ENCODE results near the gene FOXB2.

FOXB2 gene

DNA sequence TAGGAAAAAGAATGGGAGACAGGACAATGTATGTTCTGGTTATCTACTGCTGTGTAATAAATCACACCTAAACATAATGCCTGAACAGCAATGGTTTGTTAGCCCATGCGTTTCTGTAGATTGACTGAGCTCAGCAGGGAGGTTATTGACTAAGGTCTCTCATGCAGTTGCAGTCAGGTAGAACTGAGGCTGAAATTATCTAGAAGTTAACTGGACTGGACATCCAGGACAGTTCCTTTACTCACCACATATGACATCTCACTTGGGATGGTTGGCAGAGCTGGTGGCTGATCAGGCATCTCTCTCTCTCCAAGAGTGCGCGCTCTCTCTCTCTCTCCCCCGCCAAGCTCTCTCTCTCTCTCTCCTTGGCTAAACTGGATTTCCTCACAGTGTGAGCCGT, 8.9 kb upstream of the FOXB2 start:
- Histone ChIP-seq H3K27ac (no peak overlapping the region), H3K36me3 (ENCODE audit: control insufficient read depth, insufficient read depth, low read length) (no peaks in the 10 kb centered on the region), H3K27me3 (ENCODE audit: control insufficient read depth, insufficient read depth, low read length) (peaks cover 17% of the 10 kb centered on the region), H3K79me2 (no peaks in the 10 kb centered on the region), H3K9ac (no peak overlapping the region), H3K9me3 (ENCODE audit: control insufficient read depth, low read length) (no peaks in the 10 kb centered on the region), H3K4me1 (no peaks in the 10 kb centered on the region), H3K4me2 (ENCODE audit: low read length) (no peak overlapping the region), H3K4me3 (ENCODE audit: low read depth, low read length) (no peak overlapping the region), H2AFZ (no peak overlapping the region)
- TF ChIP-seq, protein P1, sequence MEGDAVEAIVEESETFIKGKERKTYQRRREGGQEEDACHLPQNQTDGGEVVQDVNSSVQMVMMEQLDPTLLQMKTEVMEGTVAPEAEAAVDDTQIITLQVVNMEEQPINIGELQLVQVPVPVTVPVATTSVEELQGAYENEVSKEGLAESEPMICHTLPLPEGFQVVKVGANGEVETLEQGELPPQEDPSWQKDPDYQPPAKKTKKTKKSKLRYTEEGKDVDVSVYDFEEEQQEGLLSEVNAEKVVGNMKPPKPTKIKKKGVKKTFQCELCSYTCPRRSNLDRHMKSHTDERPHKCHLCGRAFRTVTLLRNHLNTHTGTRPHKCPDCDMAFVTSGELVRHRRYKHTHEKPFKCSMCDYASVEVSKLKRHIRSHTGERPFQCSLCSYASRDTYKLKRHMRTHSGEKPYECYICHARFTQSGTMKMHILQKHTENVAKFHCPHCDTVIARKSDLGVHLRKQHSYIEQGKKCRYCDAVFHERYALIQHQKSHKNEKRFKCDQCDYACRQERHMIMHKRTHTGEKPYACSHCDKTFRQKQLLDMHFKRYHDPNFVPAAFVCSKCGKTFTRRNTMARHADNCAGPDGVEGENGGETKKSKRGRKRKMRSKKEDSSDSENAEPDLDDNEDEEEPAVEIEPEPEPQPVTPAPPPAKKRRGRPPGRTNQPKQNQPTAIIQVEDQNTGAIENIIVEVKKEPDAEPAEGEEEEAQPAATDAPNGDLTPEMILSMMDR (IDR thresholded peaks at IDR 0.05): no peak

DNA sequence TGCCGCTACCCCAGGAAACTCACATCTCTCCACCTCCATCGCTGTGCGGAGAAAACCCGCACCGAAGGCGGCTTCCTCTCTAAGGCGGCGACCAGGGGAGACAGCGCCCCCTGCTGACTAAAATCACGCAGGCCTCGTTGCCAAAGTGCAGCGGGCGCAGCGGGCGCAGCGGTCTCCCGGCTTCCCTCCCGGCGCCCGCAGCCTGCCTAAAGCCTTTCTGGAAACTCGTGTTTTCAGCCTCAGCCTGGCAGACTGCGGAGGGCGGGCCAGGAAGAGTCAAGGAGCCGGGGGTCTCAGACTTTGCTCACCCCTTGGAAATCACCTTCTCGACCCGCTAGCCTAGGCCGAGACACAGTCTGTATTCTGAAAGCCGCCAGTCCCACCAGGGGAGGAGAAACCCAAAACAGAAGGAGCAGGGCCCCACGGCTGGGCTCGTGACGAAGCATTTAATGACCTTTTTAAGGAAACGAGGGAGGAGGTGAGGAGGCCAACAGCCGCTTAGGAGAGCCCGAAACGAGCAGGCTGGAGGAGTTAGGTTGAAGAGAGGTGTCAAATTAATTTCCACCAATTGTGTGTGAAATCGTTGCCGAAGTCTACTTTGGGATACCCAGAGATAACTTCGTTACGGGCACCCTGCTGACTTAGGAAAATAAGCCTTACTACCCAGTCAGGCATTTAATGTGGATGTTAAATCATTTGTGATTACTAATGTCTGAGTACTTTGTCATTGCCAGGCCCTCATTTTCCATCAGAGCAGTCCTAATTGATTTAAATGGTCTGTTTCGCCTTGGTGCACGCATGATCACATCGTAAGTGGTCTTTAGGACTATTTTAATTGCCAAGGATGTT, 7.3 kb upstream of the FOXB2 start:
- no peak overlapping the region for H3K9ac ChIP-seq
- no peaks in the 10 kb centered on the region for H3K4me1 ChIP-seq
- no peaks in the 10 kb centered on the region for H3K79me2 ChIP-seq
- no peak overlapping the region for H3K4me3 ChIP-seq (ENCODE audit: low read depth, low read length)
- no peak overlapping the region for H2AFZ ChIP-seq
- no peaks in the 10 kb centered on the region for H3K9me3 ChIP-seq (ENCODE audit: control insufficient read depth, low read length)
- H3K27ac ChIP-seq: no peak overlapping the region
- no peak overlapping the region for H3K4me2 ChIP-seq (ENCODE audit: low read length)
- TF ChIP-seq, protein P1 (IDR thresholded peaks at IDR 0.05): peak; percentile 14
- H3K27me3 ChIP-seq (ENCODE audit: control insufficient read depth, insufficient read depth, low read length): peaks cover 20% of the 10 kb centered on the region
- no peaks in the 10 kb centered on the region for H3K36me3 ChIP-seq (ENCODE audit: control insufficient read depth, insufficient read depth, low read length)

DNA sequence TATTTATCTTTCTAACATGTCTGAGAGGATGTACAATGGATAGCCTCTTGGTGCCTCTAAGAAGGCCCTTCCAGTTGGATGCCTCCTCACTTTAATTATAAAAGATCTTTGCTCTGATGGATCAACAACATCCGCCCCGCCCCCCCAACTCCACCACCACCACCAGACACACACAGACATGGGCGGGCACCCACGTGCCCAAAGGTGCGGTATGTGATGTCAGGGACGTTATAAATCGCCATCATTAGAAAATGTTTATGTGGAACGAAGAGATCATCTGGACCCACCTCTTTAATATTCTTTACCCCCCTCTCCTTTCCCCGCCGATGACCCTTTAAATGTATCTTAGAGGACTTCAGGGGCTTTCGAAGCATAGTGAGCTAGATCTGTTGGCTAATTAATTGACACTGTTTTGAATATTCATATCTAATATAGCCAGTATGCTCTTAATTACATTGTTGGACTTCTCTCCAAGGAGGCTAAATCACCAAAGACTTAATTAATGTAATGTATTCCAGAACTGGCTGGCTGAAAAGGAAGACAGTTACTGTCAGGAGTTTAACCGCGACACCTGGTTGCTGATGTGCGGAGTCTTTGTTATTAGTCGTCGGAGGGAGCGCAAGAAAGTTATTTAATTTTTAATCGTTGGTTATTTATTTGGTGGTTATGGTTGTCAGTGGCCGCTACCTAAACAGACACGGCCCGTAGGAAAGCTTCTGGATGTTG, 6.1 kb upstream of the FOXB2 start:
- Histone ChIP-seq H2AFZ (no peak overlapping the region), H3K9me3 (ENCODE audit: control insufficient read depth, low read length) (no peaks in the 10 kb centered on the region), H3K9ac (no peak overlapping the region), H3K79me2 (no peaks in the 10 kb centered on the region), H3K27ac (no peak overlapping the region), H3K27me3 (ENCODE audit: control insufficient read depth, insufficient read depth, low read length) (peaks cover 21% of the 10 kb centered on the region), H3K4me1 (no peaks in the 10 kb centered on the region), H3K36me3 (ENCODE audit: control insufficient read depth, insufficient read depth, low read length) (no peaks in the 10 kb centered on the region), H3K4me2 (ENCODE audit: low read length) (no peak overlapping the region), H3K4me3 (ENCODE audit: low read depth, low read length) (no peak overlapping the region)
- TF ChIP-seq, protein P1 (IDR thresholded peaks at IDR 0.05): no peak

DNA sequence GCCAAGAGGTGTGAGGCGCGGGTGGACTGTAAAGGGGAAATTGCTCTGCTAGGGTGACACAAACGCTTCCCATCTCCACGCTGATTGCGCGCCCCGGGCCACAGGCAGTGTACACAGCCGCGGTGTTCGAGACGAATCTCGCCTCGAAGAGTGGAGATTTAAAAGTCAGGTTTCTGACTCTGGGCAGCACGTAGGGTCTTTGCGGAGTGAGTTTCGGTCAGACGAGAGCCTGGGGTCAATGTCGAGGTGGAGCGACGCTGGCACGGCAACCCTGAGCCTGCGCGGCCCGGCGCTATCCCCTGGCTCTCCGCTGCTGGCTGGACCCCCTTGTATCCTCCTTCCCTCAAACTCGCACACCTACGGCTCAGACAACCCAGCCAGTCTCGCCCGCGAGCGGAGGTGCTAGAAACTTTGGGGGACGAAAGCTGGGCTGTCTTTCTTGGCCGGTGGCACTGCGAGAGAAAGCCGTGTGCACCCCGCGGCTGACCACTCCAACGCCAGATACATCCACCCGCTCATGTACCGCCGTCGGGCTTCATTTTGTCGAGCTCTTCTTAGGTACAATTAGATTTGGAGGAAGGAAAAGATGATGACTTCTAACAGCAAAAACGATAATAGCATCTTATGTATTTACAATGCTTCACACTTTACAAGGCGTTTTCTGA, 5.4 kb upstream of the FOXB2 start:
- TF ChIP-seq, protein P1 (IDR thresholded peaks at IDR 0.05): no peak
- no peak overlapping the region for H3K4me2 ChIP-seq (ENCODE audit: low read length)
- no peaks in the 10 kb centered on the region for H3K4me1 ChIP-seq
- H3K79me2 ChIP-seq: no peaks in the 10 kb centered on the region
- no peak overlapping the region for H3K4me3 ChIP-seq (ENCODE audit: low read depth, low read length)
- peaks cover 28% of the 10 kb centered on the region for H3K27me3 ChIP-seq (ENCODE audit: control insufficient read depth, insufficient read depth, low read length)
- no peaks in the 10 kb centered on the region for H3K9me3 ChIP-seq (ENCODE audit: control insufficient read depth, low read length)
- no peaks in the 10 kb centered on the region for H3K36me3 ChIP-seq (ENCODE audit: control insufficient read depth, insufficient read depth, low read length)
- H2AFZ ChIP-seq: no peak overlapping the region
- H3K27ac ChIP-seq: no peak overlapping the region
- no peak overlapping the region for H3K9ac ChIP-seq

All from parathyroid adenoma (tissue), 2 donors.